Measurements from ENCODE around the gene RCE1.

The RCE1 gene

DNA sequence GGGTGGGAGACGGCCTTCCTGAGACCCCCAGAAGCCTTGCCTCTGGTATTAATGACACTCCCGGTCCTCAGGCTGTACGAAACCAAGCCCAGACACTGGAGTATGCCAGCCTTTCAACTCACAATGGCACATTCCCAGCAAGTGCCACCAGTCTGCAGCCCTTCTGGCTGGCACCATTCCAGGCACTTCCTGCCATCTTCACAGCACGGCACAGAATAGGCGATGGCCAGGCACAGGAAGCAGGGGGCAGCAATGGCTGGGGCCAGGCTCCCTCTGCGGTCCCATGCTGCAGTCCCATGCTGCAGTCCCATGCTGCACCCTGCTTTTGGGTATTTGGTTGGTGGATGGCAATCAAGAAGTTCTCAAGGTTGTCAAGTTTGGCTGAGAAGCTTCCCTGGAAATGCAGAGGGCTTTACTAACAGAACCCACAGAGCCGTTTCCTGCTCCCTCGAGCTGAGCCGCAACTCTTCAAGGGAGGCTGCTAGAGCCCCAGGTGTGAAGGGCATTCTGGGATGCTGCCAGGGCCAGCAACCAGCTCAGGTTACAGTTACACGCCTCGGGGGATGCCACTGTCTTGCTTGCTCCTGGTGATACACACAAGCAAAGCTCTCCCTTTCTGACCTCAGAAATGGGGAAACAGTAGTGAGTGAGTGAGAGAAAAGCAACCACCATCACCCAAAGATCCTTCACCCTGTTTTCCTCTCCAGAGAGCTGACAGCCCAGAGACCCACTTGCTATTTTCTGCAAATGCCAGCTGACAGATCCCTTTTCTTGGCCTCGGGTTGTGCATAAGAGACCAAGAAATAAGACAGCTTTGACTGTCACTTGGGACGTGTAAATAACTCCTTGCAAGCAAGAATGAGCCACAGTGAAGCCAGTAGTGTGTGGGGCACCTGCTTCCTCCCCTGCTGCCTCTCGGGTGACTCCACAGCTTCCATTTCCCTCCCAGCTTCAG is 37.5 kb downstream of the RCE1 start (continued):
- TF ChIP-seq ZNF677 (tag by site-specific recombination; IDR thresholded peaks at IDR 0.05) = no peak

DNA sequence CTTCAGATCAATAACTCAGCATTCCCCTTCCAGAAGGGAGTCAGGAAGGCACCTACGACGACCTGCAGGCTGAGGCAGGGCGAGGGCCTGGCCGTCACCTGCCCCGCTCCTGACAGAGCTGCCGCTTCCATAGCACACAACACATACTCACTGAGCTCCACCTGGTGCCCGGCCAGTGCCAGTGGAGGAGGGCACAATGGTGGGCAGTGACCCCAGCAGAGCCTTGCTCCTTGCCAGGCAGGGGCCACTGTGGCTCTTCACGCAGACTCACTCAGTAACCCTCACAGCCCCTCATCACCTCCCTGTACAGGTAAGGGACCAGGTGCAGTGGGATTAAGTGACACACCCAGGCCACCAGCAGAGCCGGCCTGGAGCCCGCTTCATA is 38.2 kb downstream of the RCE1 start:
- no peaks in the 10 kb centered on the region for H3K36me3 ChIP-seq (ENCODE audit: control insufficient read depth in 2 of 2, insufficient read depth in 1 of 2, low read length in 2 of 2)
- H3K27ac ChIP-seq (ENCODE audit: extremely low read depth, low read depth, low read length) = no peak overlapping the region
- CTCF ChIA-PET = interaction anchor here (0.7 to 4.1 kb wide), 10 partner anchors 11 to 189 kb away, joined by 3 to 21 read pairs (median 4); partner anchors contain the start of gene C11orf86
- no peaks in the 10 kb centered on the region for H3K9me3 ChIP-seq (ENCODE audit: control insufficient read depth, insufficient read depth, low read depth, low read length)
- POLR2A ChIA-PET = interaction anchor here (1.2 to 2.1 kb wide), 3 partner anchors 25 to 203 kb away, joined by 3 to 6 read pairs (median 5); partner anchors contain the start of genes RBM4B and RCE1
- H3K4me1 ChIP-seq (ENCODE audit: control insufficient read depth, insufficient read depth, low read length) = no peaks in the 10 kb centered on the region
- TF ChIP-seq, protein P1, sequence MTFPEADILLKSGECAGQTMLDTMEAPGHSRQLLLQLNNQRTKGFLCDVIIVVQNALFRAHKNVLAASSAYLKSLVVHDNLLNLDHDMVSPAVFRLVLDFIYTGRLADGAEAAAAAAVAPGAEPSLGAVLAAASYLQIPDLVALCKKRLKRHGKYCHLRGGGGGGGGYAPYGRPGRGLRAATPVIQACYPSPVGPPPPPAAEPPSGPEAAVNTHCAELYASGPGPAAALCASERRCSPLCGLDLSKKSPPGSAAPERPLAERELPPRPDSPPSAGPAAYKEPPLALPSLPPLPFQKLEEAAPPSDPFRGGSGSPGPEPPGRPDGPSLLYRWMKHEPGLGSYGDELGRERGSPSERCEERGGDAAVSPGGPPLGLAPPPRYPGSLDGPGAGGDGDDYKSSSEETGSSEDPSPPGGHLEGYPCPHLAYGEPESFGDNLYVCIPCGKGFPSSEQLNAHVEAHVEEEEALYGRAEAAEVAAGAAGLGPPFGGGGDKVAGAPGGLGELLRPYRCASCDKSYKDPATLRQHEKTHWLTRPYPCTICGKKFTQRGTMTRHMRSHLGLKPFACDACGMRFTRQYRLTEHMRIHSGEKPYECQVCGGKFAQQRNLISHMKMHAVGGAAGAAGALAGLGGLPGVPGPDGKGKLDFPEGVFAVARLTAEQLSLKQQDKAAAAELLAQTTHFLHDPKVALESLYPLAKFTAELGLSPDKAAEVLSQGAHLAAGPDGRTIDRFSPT (tag by site-specific recombination; IDR thresholded peaks at IDR 0.05) = peak; percentile 64
- no peak for TF ChIP-seq ZNF48 (tag by site-specific recombination; IDR thresholded peaks at IDR 0.05)
- no peak for TF ChIP-seq ZNF175 (tag by site-specific recombination; IDR thresholded peaks at IDR 0.05)
- no peak overlapping the region for H3K4me3 ChIP-seq (ENCODE audit: low read depth, low read length)

DNA sequence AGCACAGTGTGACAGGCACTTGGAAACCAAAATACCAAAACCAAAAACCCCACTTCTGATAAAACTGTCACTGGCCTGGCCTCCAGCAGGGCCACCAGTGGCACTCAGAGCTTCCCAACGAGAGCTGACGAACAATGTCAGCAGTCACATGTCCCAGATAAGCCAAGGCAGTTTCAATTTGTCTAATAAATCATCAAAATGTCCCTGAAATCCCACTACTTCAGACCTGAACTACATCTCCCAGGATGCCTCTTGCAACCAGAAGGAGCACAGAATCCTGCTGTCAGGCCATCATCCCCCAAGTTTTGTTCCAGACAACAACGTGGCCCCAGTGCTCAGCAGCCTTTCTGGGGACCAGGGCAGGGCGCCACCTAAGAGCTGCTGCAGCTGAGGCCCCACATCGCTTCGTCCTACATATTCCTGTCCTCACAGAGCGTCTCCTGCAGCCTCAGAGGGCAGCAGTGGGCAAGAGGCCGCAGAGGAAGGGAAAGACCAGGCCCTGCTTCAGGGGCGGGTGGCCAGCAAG is 38.7 kb downstream of the RCE1 start:
- H3K27ac ChIP-seq (ENCODE audit: extremely low read depth, low read depth, low read length) = no peak overlapping the region
- POLR2A ChIA-PET = interaction anchor here (1.0 to 2.1 kb wide), 4 partner anchors 26 to 204 kb away, joined by 3 to 6 read pairs (median 4); partner anchors contain the start of genes RBM4B and RCE1
- CTCF ChIA-PET = interaction anchor here (0.6 to 4.1 kb wide), 10 partner anchors 8 to 189 kb away, joined by 3 to 21 read pairs (median 4); partner anchors contain the start of gene C11orf86

DNA sequence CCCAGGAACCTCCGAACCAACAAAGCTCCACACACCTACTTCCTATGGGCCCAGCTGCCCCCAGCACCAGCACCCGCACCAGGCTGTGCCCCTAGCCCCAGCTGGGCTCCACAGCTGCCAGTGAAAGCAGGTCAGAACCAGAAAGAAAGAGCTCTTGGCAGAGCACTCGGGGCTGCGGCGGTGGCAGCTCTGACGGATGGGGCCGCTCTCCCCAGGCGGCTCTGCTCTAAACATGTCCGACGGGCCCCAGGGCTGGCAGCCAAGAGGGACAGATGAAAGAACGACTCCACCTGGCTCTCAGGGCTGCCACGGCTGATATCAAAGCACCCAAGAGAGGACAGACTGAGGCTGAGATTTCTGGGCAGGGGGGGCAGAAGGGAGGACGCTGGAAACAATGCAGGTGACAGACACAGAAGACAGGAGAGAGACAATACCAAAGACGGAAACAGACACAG is 39.3 kb downstream of the RCE1 start:
- Histone ChIP-seq H3K36me3 (ENCODE audit: control insufficient read depth in 2 of 2, insufficient read depth in 1 of 2, low read length in 2 of 2) (no peaks in the 10 kb centered on the region), H3K27ac (ENCODE audit: extremely low read depth, low read depth, low read length) (no peak overlapping the region), H3K4me3 (ENCODE audit: low read depth, low read length) (no peak overlapping the region), H3K4me1 (ENCODE audit: control insufficient read depth, insufficient read depth, low read length) (no peaks in the 10 kb centered on the region), H3K9me3 (ENCODE audit: control insufficient read depth, insufficient read depth, low read depth, low read length) (no peaks in the 10 kb centered on the region)
- ChIA-PET CTCF (interaction anchor here (0.5 to 4.1 kb wide), 15 partner anchors 8 to 446 kb away, joined by 3 to 24 read pairs (median 4); partner anchors contain the start of gene C11orf86), POLR2A (interaction anchor here (0.8 to 2.1 kb wide), 4 partner anchors 27 to 204 kb away, joined by 3 to 9 read pairs (median 4); partner anchors contain the start of gene RBM4B)
- TF ChIP-seq GLIS1 (tag by site-specific recombination; IDR thresholded peaks at IDR 0.05) (no peak), ZNF221 (tag by site-specific recombination; IDR thresholded peaks at IDR 0.05; ENCODE audit: borderline replicate concordance) (no peak), BCL11B (tag by site-specific recombination; IDR thresholded peaks at IDR 0.05; ENCODE audit: low read depth) (no peak), ZBTB1 (tag by site-specific recombination; IDR thresholded peaks at IDR 0.05) (no peak), MEIS1 (CRISPR knock-in tag; IDR thresholded peaks at IDR 0.05; ENCODE audit: borderline replicate concordance) (no peak), OVOL3 (tag by site-specific recombination; IDR thresholded peaks at IDR 0.05) (no peak), ZNF23 (tag by site-specific recombination; IDR thresholded peaks at IDR 0.05; ENCODE audit: borderline replicate concordance) (no peak), ZNF169 (tag by site-specific recombination; IDR thresholded peaks at IDR 0.05) (no peak), ZSCAN23 (tag by site-specific recombination; IDR thresholded peaks at IDR 0.05) (no peak)
- TF ChIP-seq, protein P2, sequence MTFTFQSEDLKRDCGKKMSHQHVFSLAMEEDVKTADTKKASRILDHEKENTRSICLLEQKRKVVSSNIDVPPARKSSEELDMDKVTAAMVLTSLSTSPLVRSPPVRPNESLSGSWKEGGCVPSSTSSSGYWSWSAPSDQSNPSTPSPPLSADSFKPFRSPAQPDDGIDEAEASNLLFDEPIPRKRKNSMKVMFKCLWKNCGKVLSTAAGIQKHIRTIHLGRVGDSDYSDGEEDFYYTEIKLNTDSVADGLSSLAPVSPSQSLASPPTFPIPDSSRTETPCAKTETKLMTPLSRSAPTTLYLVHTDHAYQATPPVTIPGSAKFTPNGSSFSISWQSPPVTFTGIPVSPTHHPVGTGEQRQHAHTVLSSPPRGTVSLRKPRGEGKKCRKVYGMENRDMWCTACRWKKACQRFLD (tag by site-specific recombination; IDR thresholded peaks at IDR 0.05) = no peak
- TF ChIP-seq, protein P3, sequence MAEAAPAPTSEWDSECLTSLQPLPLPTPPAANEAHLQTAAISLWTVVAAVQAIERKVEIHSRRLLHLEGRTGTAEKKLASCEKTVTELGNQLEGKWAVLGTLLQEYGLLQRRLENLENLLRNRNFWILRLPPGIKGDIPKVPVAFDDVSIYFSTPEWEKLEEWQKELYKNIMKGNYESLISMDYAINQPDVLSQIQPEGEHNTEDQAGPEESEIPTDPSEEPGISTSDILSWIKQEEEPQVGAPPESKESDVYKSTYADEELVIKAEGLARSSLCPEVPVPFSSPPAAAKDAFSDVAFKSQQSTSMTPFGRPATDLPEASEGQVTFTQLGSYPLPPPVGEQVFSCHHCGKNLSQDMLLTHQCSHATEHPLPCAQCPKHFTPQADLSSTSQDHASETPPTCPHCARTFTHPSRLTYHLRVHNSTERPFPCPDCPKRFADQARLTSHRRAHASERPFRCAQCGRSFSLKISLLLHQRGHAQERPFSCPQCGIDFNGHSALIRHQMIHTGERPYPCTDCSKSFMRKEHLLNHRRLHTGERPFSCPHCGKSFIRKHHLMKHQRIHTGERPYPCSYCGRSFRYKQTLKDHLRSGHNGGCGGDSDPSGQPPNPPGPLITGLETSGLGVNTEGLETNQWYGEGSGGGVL (tag by site-specific recombination; IDR thresholded peaks at IDR 0.05) = no peak

More for the DNA sequence above, 38.7 kb downstream of the RCE1 start:
- H3K9me3 ChIP-seq (ENCODE audit: control insufficient read depth, insufficient read depth, low read depth, low read length) = no peaks in the 10 kb centered on the region
- no peaks in the 10 kb centered on the region for H3K36me3 ChIP-seq (ENCODE audit: control insufficient read depth in 2 of 2, insufficient read depth in 1 of 2, low read length in 2 of 2)
- TF ChIP-seq ZNF302 (tag by site-specific recombination; IDR thresholded peaks at IDR 0.05; ENCODE audit: low read depth) (no peak), BCL11A (tag by site-specific recombination; IDR thresholded peaks at IDR 0.05; ENCODE audit: low read depth) (no peak), GLIS1 (tag by site-specific recombination; IDR thresholded peaks at IDR 0.05) (peak; percentile 63), IKZF3 (tag by site-specific recombination; IDR thresholded peaks at IDR 0.05) (no peak), ZNF529 (tag by site-specific recombination; IDR thresholded peaks at IDR 0.05; ENCODE audit: insufficient replicate concordance) (no peak), ZNF76 (tag by site-specific recombination; IDR thresholded peaks at IDR 0.05; ENCODE audit: borderline replicate concordance, low read depth) (peak; percentile 42; the same call in 1 of the 2 replicates), ZNF394 (tag by site-specific recombination; IDR thresholded peaks at IDR 0.05; ENCODE audit: borderline replicate concordance) (no peak), ZBTB17 (tag by site-specific recombination; IDR thresholded peaks at IDR 0.05) (peak; percentile 85), ZBTB20 (tag by site-specific recombination; IDR thresholded peaks at IDR 0.05) (0 out of 2 replicates have a peak, but pooled peaks have one; percentile 19), ZNF830 (tag by site-specific recombination; IDR thresholded peaks at IDR 0.05; ENCODE audit: low read depth) (no peak), ZNF335 (tag by site-specific recombination; conservative IDR thresholded peaks at IDR 0.05) (peak; percentile 19; the same call in 1 of the 2 replicates)
- no peaks in the 10 kb centered on the region for H3K4me1 ChIP-seq (ENCODE audit: control insufficient read depth, insufficient read depth, low read length)
- H3K4me3 ChIP-seq (ENCODE audit: low read depth, low read length) = no peak overlapping the region
